Epithelial cell of proximal tubule (primary cell): ENCODE measurements around the gene SCN4A. TPM values are rescaled to one million over a fixed set of nuclear protein-coding genes. Genes with fewer than 3 reads are reported as not detected.
"Not testable (repeated sequence)": the region's sequence is repeated elsewhere in the genome, so short reads cannot be mapped to it uniquely, and the experiment has no call there.

Source experiments
- DNase-seq: peaks from one replicate; pipeline ENCODE4 v3.0.0-alpha.2; 2011; ENCODE audit warnings: low read depth
- H3K4me3 ChIP-seq: 2 replicates; pipeline ENCODE4 v1.5.1; 2011; ENCODE audit warnings: low read depth, mild to moderate bottlenecking, low read length
- CTCF ChIP-seq: conservative IDR thresholded peaks from 2 replicates; pipeline ENCODE4 v1.5.1; 2012; ENCODE audit warnings: low read depth, mild to moderate bottlenecking, low read length
- total RNA-seq: library from RNA; depleted of rRNA; stranded (reverse); fragments of >200 nt; gene quantifications from 2 replicates; pipeline ENCODE4 v1.2.3, GENCODE V29; 2015

The SCN4A gene
- total RNA-seq: under 0.01 TPM in 1 of 2 replicates, not detected in the other

DNA sequence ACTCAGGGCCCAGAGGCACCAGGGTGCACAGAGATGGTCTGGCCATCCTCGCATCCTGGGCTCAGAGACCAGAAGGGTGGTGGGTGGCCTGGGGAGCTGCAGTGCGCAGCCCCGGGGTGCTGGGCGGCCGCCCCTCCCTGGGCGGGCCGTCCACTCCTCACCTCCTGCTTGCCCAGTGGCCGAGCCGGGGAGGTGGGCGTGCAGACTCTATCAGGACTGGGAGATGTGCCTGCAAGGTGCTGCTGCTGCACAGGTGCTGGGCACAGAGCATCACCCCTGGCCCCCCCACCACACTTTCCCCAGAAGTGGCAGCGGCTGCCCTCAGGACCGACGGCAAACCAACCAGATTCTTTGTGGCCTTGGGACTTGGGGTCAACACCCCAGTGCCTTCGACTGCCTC is at the start of gene SCN4A:
TSS of gene SCN4A (minus strand) at position 123 of the 400 bp plus-strand sequence. CDS start at position 46, 77 bp downstream.
- TF ChIP-seq CTCF: no peak
- no peak within 1 kb of the TSS for H3K4me3 ChIP-seq
- DNase-seq: no peak

- no peak for DNase-seq
- H3K4me3 ChIP-seq: peak within 1 kb of the TSS; percentile 55
- TF ChIP-seq CTCF: no peak
Measured at GRCh38 chr17:64020056-64020766, 47.5 kb upstream of the SCN4A start, which contains the start of gene ICAM2. ICAM2 (minus strand) TSS chr17:64020633; CDS start chr17:64006691, 13,942 bp downstream.

- H3K4me3 ChIP-seq: not testable (repeated sequence)
Measured at GRCh38 chr17:64019551-64019961, 46.8 kb upstream of the SCN4A start.

GRCh38 chr17:64017381-64017980 is 44.8 kb upstream of the SCN4A start:
- no peak for DNase-seq
- TF ChIP-seq CTCF: no peak
- H3K4me3 ChIP-seq: no peak overlapping the region

More at GRCh38 chr17:64019551-64019961, 46.8 kb upstream of the SCN4A start:
- not testable (repeated sequence) for DNase-seq

DNA sequence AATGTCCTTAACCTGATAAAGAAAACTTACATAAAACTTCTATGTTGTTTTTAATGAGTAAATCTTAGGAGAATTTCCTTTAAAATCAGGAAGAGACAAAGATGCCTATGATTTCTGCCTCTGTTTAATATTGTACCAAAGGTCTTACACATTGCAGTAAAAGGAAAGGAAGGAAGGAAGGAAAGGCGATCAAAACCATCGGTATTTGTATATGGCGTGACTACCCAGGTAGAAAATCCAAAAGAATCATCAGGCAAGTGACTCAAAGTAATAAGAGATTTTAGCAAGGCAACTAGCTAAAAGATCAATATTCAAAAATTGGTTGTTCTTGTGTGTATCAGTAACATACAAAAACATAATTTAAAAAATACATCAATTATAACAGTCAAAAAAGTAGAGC is 44.3 kb upstream of the SCN4A start:
- no peak overlapping the region for H3K4me3 ChIP-seq
- no peak for DNase-seq
- no peak for TF ChIP-seq CTCF

GRCh38 chr17:64016231-64016784 is 43.6 kb upstream of the SCN4A start:
- peak; percentile 36 for TF ChIP-seq CTCF
- no peak for DNase-seq
- no peak overlapping the region for H3K4me3 ChIP-seq

- DNase-seq: no peak
- no peak for TF ChIP-seq CTCF
- H3K4me3 ChIP-seq: no peak overlapping the region
Measured at GRCh38 chr17:64015447-64015846, 42.7 kb upstream of the SCN4A start.
